Keratinocyte (primary cell): ENCODE measurements around the gene ARHGAP9. TPM values are rescaled to one million over a fixed set of nuclear protein-coding genes. Genes with fewer than 3 reads are reported as not detected.
"Not testable (repeated sequence)": the region's sequence is repeated elsewhere in the genome, so short reads cannot be mapped to it uniquely, and the experiment has no call there.

ENCODE experiments used
- DNase-seq: peaks from one replicate; pipeline ENCODE4 v3.0.0-alpha.2; 2011; ENCODE audit warnings: low read depth, missing footprints, low spot score
- FAIRE-seq: peaks from 2 replicates; lab custom pipeline; 2011; peaks lifted over from hg19 to GRCh38; lab: Jason Lieb, UNC
- H2AFZ ChIP-seq: 2 replicates; pipeline ENCODE4 v1.6.0; 2012; ENCODE audit warnings: low read length, control low read depth, inconsistent platforms; ENCODE audit not compliant: control insufficient read depth
- H3K27ac ChIP-seq: 2 replicates; pipeline ENCODE4 v1.5.1; 2011; ENCODE audit warnings: low read length; ENCODE audit not compliant: control insufficient read depth, insufficient read depth
- H3K27me3 ChIP-seq: 3 replicates; pipeline ENCODE4 v1.6.0; 2011; ENCODE audit warnings: low read length; ENCODE audit not compliant: control insufficient read depth, insufficient read depth; ENCODE audit errors: extremely low read depth
- H3K36me3 ChIP-seq, 2 experiments: 2 replicates in 1 of 2; 3 replicates in 1 of 2; pipeline ENCODE4 v1.5.1; 2011; ENCODE audit warnings: low read length in 2 of 2, mild to moderate bottlenecking in 1 of 2; ENCODE audit not compliant: control insufficient read depth in 2 of 2, insufficient read depth in 2 of 2; ENCODE audit errors: extremely low read depth in 1 of 2
- H3K4me1 ChIP-seq: 3 replicates; pipeline ENCODE4 v1.5.1; 2011; ENCODE audit warnings: low read length; ENCODE audit not compliant: control insufficient read depth, insufficient read depth; ENCODE audit errors: extremely low read depth
- H3K4me2 ChIP-seq: 3 replicates; pipeline ENCODE4 v1.6.0; 2011; ENCODE audit warnings: low read depth, low read length; ENCODE audit not compliant: control insufficient read depth, insufficient read depth; ENCODE audit errors: extremely low read depth
- H3K4me3 ChIP-seq, 3 experiments: fragments of 200-600 bp in 1 of 3; sonication (generic) in 1 of 3; 2 replicates in 2 of 3; 3 replicates in 1 of 3; pipeline ENCODE4 v1.5.1; 2011 to 2016; ENCODE audit warnings: low read length in 3 of 3, mild to moderate bottlenecking in 3 of 3, control low read depth in 2 of 3, inconsistent platforms in 1 of 3, low read depth in 1 of 3, mixed read lengths in 1 of 3, mixed run types in 1 of 3, moderate library complexity in 1 of 3; ENCODE audit not compliant: control insufficient read depth in 2 of 3, insufficient read depth in 2 of 3; ENCODE audit errors: extremely low read depth in 1 of 3
- H3K79me2 ChIP-seq: 2 replicates; pipeline ENCODE4 v1.6.0; 2012; ENCODE audit warnings: low read length; ENCODE audit not compliant: control insufficient read depth, insufficient read depth
- H3K9ac ChIP-seq: 3 replicates; pipeline ENCODE4 v1.6.0; 2011; ENCODE audit warnings: low read length; ENCODE audit not compliant: control insufficient read depth, insufficient read depth; ENCODE audit errors: extremely low read depth
- H3K9me1 ChIP-seq: 3 replicates; pipeline ENCODE4 v1.6.0; 2011; ENCODE audit warnings: low read length; ENCODE audit not compliant: control insufficient read depth, insufficient read depth; ENCODE audit errors: extremely low read depth
- H3K9me3 ChIP-seq: 2 replicates; pipeline ENCODE4 v1.5.1; 2012; ENCODE audit warnings: low read depth, low read length; ENCODE audit not compliant: control insufficient read depth
- H4K20me1 ChIP-seq: 3 replicates; pipeline ENCODE4 v1.6.0; 2011; ENCODE audit warnings: low read length; ENCODE audit not compliant: control insufficient read depth, insufficient read depth; ENCODE audit errors: extremely low read depth
- CTCF ChIP-seq, 3 experiments: IDR thresholded peaks in 1 of 3; conservative IDR thresholded peaks in 1 of 3; optimal IDR thresholded peaks in 1 of 3; 2 replicates in 2 of 3; 3 replicates in 1 of 3; pipeline versions ENCODE3 to v1.5.1; 2011; ENCODE audit warnings: low read length in 3 of 3, mild to moderate bottlenecking in 3 of 3, moderate library complexity in 2 of 3, control low read depth in 1 of 3, inconsistent platforms in 1 of 3; ENCODE audit not compliant: insufficient read depth in 2 of 3; ENCODE audit errors: extremely low read depth in 1 of 3
- EZH2 ChIP-seq: IDR thresholded peaks from one replicate; pipeline ENCODE4 v1.6.1; 2012; ENCODE audit warnings: inconsistent platforms, mild to moderate bottlenecking, low read length, moderate library complexity
- dilution Hi-C: fragments of 300-500 bp; cut with MboI; formaldehyde crosslinking; loops from one replicate; pipeline ENCODE4 v1.7.0; 2020; ENCODE audit warnings: low sequenced_read_pairs; ENCODE audit not compliant: extremely low pct_ligation_motif_present
- polyA plus RNA-seq, 5 experiments: library from polyadenylated mRNA; depleted of rRNA in 3 of 5; stranded (reverse) in 3 of 5; stranded (forward) in 1 of 5; unstranded in 1 of 5; fragments of >200 nt; gene quantifications; 1 replicate in 1 of 5; 2 replicates in 3 of 5; 3 replicates in 1 of 5; pipeline versions ENCODE4 v1.2.1 to v1.2.3, GENCODE V29; 2011 to 2012; ENCODE audit warnings: missing spikeins in 2 of 5, low read depth in 1 of 5, low replicate concordance in 1 of 5

Gene ARHGAP9
- polyA plus RNA-seq, 1 donor (not counting 4 experiments of a cell fraction or from before 2014, with no cell fraction given), result not detected

GRCh38 chr12:57446292-57446960, 33.2 kb downstream of the ARHGAP9 start:
- Histone ChIP-seq H3K9me3 (no peaks in the 10 kb centered on the region), H3K4me1 (no peaks in the 10 kb centered on the region), H2AFZ (no peak overlapping the region), H3K79me2 (no peaks in the 10 kb centered on the region), H3K4me2 (no peak overlapping the region), H3K27me3 (peaks cover 4% of the 10 kb centered on the region), H4K20me1 (no peaks in the 10 kb centered on the region), H3K27ac (no peak overlapping the region), H3K36me3 (no peaks in the 10 kb centered on the region), H3K9me1 (no peaks in the 10 kb centered on the region), H3K4me3 (no peak overlapping the region), H3K9ac (no peak overlapping the region)
- dilution Hi-C loops, result no loop called here
- no peak for FAIRE-seq
- no peak for DNase-seq
- TF ChIP-seq CTCF (optimal IDR thresholded peaks at IDR 0.05 in 1 of 3, IDR thresholded peaks at IDR 0.05 in 1 of 3, conservative IDR thresholded peaks at IDR 0.05 in 1 of 3; ENCODE audit: extremely low read depth in 1 of 3, insufficient read depth in 2 of 3, low read length in 3 of 3), result no peak
- no peak for TF ChIP-seq EZH2

- no peak overlapping the region for H3K4me2 ChIP-seq
- FAIRE-seq, result no peak
Measured at GRCh38 chr12:57444744-57445143, 34.9 kb downstream of the ARHGAP9 start.

GRCh38 chr12:57444337-57444736, 35.3 kb downstream of the ARHGAP9 start:
- H3K9me1 ChIP-seq, H3K27ac ChIP-seq, H3K79me2 ChIP-seq, H2AFZ ChIP-seq, DNase-seq, H3K4me2 ChIP-seq, H4K20me1 ChIP-seq, H3K9me3 ChIP-seq, H3K4me1 ChIP-seq, H3K27me3 ChIP-seq, H3K4me3 ChIP-seq, H3K36me3 ChIP-seq, dilution Hi-C loops, H3K9ac ChIP-seq, FAIRE-seq: not testable (repeated sequence)

More at GRCh38 chr12:57444744-57445143, 34.9 kb downstream of the ARHGAP9 start:
- no peaks in the 10 kb centered on the region for H3K79me2 ChIP-seq
- TF ChIP-seq CTCF (optimal IDR thresholded peaks at IDR 0.05 in 1 of 3, IDR thresholded peaks at IDR 0.05 in 1 of 3, conservative IDR thresholded peaks at IDR 0.05 in 1 of 3; ENCODE audit: extremely low read depth in 1 of 3, insufficient read depth in 2 of 3, low read length in 3 of 3), result no peak
- TF ChIP-seq EZH2, result no peak
- DNase-seq, result no peak
- H2AFZ ChIP-seq, result no peak overlapping the region
- dilution Hi-C loops, result no loop called here
- H3K36me3 ChIP-seq, result no peaks in the 10 kb centered on the region
- no peak overlapping the region for H3K4me3 ChIP-seq
- H3K9me1 ChIP-seq, result no peaks in the 10 kb centered on the region
- no peaks in the 10 kb centered on the region for H4K20me1 ChIP-seq
- no peak overlapping the region for H3K9ac ChIP-seq
- no peaks in the 10 kb centered on the region for H3K9me3 ChIP-seq
- no peak overlapping the region for H3K27ac ChIP-seq
- no peaks in the 10 kb centered on the region for H3K4me1 ChIP-seq
- H3K27me3 ChIP-seq, result no peaks in the 10 kb centered on the region
